Loucy (cell line): ENCODE measurements around the gene PCED1B.

Source experiments
- H2AFZ ChIP-seq: fragments of 200-600 bp; sonication (generic); 2 replicates; pipeline ENCODE4 v1.6.0; 2016; ENCODE audit warnings: antibody characterized with exemption, mild to moderate bottlenecking, low read length, moderate library complexity
- H3F3A ChIP-seq: fragments of 200-600 bp; 2 replicates; pipeline ENCODE4 v1.6.0; 2016; ENCODE audit warnings: antibody characterized with exemption, low read depth, mild to moderate bottlenecking
- H3K27me3 ChIP-seq: fragments of 200-600 bp; sonication (generic); 2 replicates; pipeline ENCODE4 v1.6.1; 2014; ENCODE audit warnings: low read length, mild to moderate bottlenecking; ENCODE audit not compliant: insufficient read depth, poor library complexity, severe bottlenecking
- H3K36me3 ChIP-seq: fragments of 200-600 bp; sonication (generic); 2 replicates; pipeline ENCODE4 v1.6.1; 2016; ENCODE audit warnings: low read length; ENCODE audit not compliant: insufficient read depth
- H3K4me1 ChIP-seq: fragments of 200-600 bp; sonication (generic); 2 replicates; pipeline ENCODE4 v1.5.1; 2014; ENCODE audit warnings: low read length, mild to moderate bottlenecking; ENCODE audit not compliant: insufficient read depth, poor library complexity, severe bottlenecking
- H3K4me2 ChIP-seq: fragments of 200-600 bp; sonication (generic); 2 replicates; pipeline ENCODE4 v1.6.0; 2014; ENCODE audit warnings: antibody characterized with exemption, low read length, low read depth, mild to moderate bottlenecking; ENCODE audit not compliant: poor library complexity, severe bottlenecking
- H3K4me3 ChIP-seq: fragments of 200-600 bp; sonication (generic); 2 replicates; pipeline ENCODE4 v1.5.1; 2014; ENCODE audit warnings: low read length, mild to moderate bottlenecking, mixed read lengths; ENCODE audit not compliant: poor library complexity, severe bottlenecking
- H3K79me2 ChIP-seq: fragments of 200-600 bp; sonication (generic); 2 replicates; pipeline ENCODE4 v1.6.1; 2014; ENCODE audit warnings: low read length; ENCODE audit not compliant: insufficient read depth
- H3K9ac ChIP-seq: fragments of 200-600 bp; sonication (generic); 2 replicates; pipeline ENCODE4 v1.6.0; 2014; ENCODE audit warnings: mild to moderate bottlenecking, low read depth, low read length, moderate library complexity; ENCODE audit not compliant: poor library complexity, severe bottlenecking
- H3K9me2 ChIP-seq: fragments of 200-600 bp; sonication (generic); replicated peaks from 2 replicates; pipeline ENCODE4 v1.6.1; 2016; ENCODE audit warnings: low read depth, low read length, mixed read lengths
- H3K9me3 ChIP-seq: fragments of 200-600 bp; sonication (generic); 2 replicates; pipeline ENCODE4 v1.6.1; 2014; ENCODE audit warnings: mild to moderate bottlenecking, antibody characterized with exemption, low read length, low read depth; ENCODE audit not compliant: insufficient read depth
- H4K20me1 ChIP-seq: fragments of 200-600 bp; sonication (generic); 2 replicates; pipeline ENCODE4 v1.6.0; 2014; ENCODE audit warnings: antibody characterized with exemption, low read length, mild to moderate bottlenecking; ENCODE audit not compliant: insufficient read depth, poor library complexity, severe bottlenecking
- EZH2phosphoT487 ChIP-seq: fragments of 200-600 bp; IDR thresholded peaks from 2 replicates; pipeline ENCODE4 v1.6.1; 2018; ENCODE audit warnings: antibody characterized with exemption, mild to moderate bottlenecking, moderate library complexity, borderline replicate concordance
- TF ChIP-seq, protein P1 (sequence below): fragments of 200-600 bp; sonication (generic); conservative IDR thresholded peaks from 2 replicates; pipeline ENCODE4 v1.5.1; 2014; ENCODE audit warnings: mild to moderate bottlenecking, antibody characterized with exemption, low read length

Gene PCED1B

DNA sequence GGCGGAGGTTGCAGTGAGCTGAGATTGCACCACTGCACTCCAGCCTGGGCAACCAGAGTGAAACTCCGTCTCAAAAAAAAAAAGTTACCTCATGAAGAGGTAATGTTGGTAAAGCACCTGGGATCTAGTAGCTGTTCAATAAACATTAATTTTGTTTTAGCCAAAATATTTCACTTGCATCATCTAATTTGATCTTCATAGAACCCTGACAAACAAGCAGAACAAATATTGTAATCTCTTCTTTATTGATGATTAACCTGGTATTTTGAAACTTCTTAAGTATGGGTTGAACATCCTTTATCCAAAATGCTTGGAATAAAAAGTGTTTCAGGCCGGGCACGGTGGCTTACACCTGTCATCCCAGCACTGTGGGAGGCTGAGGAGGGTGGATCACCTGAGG lies 149.4 kb downstream of the PCED1B start:
- Histone ChIP-seq H3K9me3 (no peaks in the 10 kb centered on the region), H3K4me1 (peaks cover 9% of the 10 kb centered on the region), H3K27me3 (no peaks in the 10 kb centered on the region), H3F3A (no peaks in the 10 kb centered on the region), H3K9ac (no peak overlapping the region), H2AFZ (no peak overlapping the region), H3K4me2 (no peak overlapping the region), H3K4me3 (no peak overlapping the region), H3K79me2 (no peaks in the 10 kb centered on the region), H3K9me2 (no peaks in the 10 kb centered on the region), H3K36me3 (no peaks in the 10 kb centered on the region), H4K20me1 (no peaks in the 10 kb centered on the region)
- no peak for TF ChIP-seq EZH2phosphoT487
- TF ChIP-seq, protein P1, sequence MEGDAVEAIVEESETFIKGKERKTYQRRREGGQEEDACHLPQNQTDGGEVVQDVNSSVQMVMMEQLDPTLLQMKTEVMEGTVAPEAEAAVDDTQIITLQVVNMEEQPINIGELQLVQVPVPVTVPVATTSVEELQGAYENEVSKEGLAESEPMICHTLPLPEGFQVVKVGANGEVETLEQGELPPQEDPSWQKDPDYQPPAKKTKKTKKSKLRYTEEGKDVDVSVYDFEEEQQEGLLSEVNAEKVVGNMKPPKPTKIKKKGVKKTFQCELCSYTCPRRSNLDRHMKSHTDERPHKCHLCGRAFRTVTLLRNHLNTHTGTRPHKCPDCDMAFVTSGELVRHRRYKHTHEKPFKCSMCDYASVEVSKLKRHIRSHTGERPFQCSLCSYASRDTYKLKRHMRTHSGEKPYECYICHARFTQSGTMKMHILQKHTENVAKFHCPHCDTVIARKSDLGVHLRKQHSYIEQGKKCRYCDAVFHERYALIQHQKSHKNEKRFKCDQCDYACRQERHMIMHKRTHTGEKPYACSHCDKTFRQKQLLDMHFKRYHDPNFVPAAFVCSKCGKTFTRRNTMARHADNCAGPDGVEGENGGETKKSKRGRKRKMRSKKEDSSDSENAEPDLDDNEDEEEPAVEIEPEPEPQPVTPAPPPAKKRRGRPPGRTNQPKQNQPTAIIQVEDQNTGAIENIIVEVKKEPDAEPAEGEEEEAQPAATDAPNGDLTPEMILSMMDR = no peak

- Histone ChIP-seq H3K4me3 (no peak overlapping the region), H3K4me1 (no peaks in the 10 kb centered on the region), H4K20me1 (no peaks in the 10 kb centered on the region), H3K9me2 (no peaks in the 10 kb centered on the region), H3K27me3 (no peaks in the 10 kb centered on the region), H2AFZ (no peak overlapping the region), H3K9ac (no peak overlapping the region), H3K79me2 (no peaks in the 10 kb centered on the region), H3F3A (no peaks in the 10 kb centered on the region), H3K4me2 (no peak overlapping the region), H3K9me3 (no peaks in the 10 kb centered on the region), H3K36me3 (no peaks in the 10 kb centered on the region; the same call in 1 of the 2 replicates)
- TF ChIP-seq, protein P1 = no peak
- no peak for TF ChIP-seq EZH2phosphoT487
Observed at GRCh38 chr12:47231456-47231855, 152.0 kb downstream of the PCED1B start.

GRCh38 chr12:47234576-47235141 lies 155.2 kb downstream of the PCED1B start:
- no peaks in the 10 kb centered on the region for H3K27me3 ChIP-seq
- H4K20me1 ChIP-seq = no peaks in the 10 kb centered on the region
- H3K79me2 ChIP-seq = no peaks in the 10 kb centered on the region
- H3K36me3 ChIP-seq = no peaks in the 10 kb centered on the region; the same call in 1 of the 2 replicates
- H3K4me1 ChIP-seq = peaks cover 21% of the 10 kb centered on the region
- H3K9me2 ChIP-seq = no peaks in the 10 kb centered on the region
- no peaks in the 10 kb centered on the region for H3K9me3 ChIP-seq
- TF ChIP-seq, protein P1 = no peak
- TF ChIP-seq EZH2phosphoT487 = no peak
- H2AFZ ChIP-seq = no peak overlapping the region
- H3F3A ChIP-seq = no peaks in the 10 kb centered on the region
- H3K9ac ChIP-seq = no peak overlapping the region
- H3K4me3 ChIP-seq = no peak overlapping the region
- H3K4me2 ChIP-seq = no peak overlapping the region
